Measurements from ENCODE around the gene PLEKHA3. TPM values are rescaled to one million over a fixed set of nuclear protein-coding genes. Genes with fewer than 3 reads are reported as not detected.
A peak's percentile ranks its signal among the peaks of the same experiment; 100 is the strongest.

The PLEKHA3 gene
- 10 to 100 TPM; 21.2 to 22.8 TPM for total RNA-seq
- 13.6 TPM for polyA plus RNA-seq (2013, experiment 1 of 2)
- 16.9 TPM for polyA plus RNA-seq (2013, experiment 2 of 2)
- long read RNA-seq, experiment 1, full-length matches to known transcripts, result 2 of 9 reads
- long read RNA-seq, experiment 1, partial matches to known transcripts, result 0 of 9 reads
- long read RNA-seq, experiment 1, other reads (novel, unspliced or antisense), result 7 of 9 reads
- long read RNA-seq, experiment 2, full-length matches to known transcripts, result 19 of 25 reads
- long read RNA-seq, experiment 2, partial matches to known transcripts, result 1 of 25 reads
- long read RNA-seq, experiment 2, other reads (novel, unspliced or antisense), result 5 of 25 reads
- long read RNA-seq, experiment 3, full-length matches to known transcripts, result 1 of 4 reads
- long read RNA-seq, experiment 3, partial matches to known transcripts, result 1 of 4 reads
- long read RNA-seq, experiment 3, other reads (novel, unspliced or antisense), result 2 of 4 reads
- long read RNA-seq, experiment 4, partial matches to known transcripts, result 1 of 3 reads
- long read RNA-seq, experiment 4, other reads (novel, unspliced or antisense), result 2 of 3 reads

- H3K4me3 ChIP-seq (ENCODE audit: low read length), result peak within 1 kb of the TSS; percentile 84
- Mint-ChIP-seq H3K4me3 (peak within 1 kb of the TSS; percentile 87), H3K27me3 (ENCODE audit: insufficient read depth) (peaks cover 3% of the 10 kb centered on the region), H3K9me3 (no peaks in the 10 kb centered on the region), H3K36me3 (ENCODE audit: low read depth) (no peaks in the 10 kb centered on the region), H3K4me1 (peaks cover 25% of the 10 kb centered on the region), H3K27ac (peak within 1 kb of the TSS; percentile 93)
- H3K9me3 ChIP-seq (ENCODE audit: control insufficient read depth, low read length), result no peaks in the 10 kb centered on the region
- H3K36me3 ChIP-seq (ENCODE audit: control insufficient read depth, insufficient read depth, low read length), result no peaks in the 10 kb centered on the region
- DNase-seq, result peak; percentile 96
- peak within 1 kb of the TSS; percentile 48 for H3K9ac ChIP-seq (ENCODE audit: extremely low read depth, low read length, poor library complexity, severe bottlenecking)
- peaks cover 3% of the 10 kb centered on the region for H3K4me1 ChIP-seq (ENCODE audit: control insufficient read depth, insufficient read depth, low read length)
- H3K27ac ChIP-seq (ENCODE audit: low read depth, low read length), result peak within 1 kb of the TSS; percentile 71
- no peak for TF ChIP-seq CTCF (conservative IDR thresholded peaks at IDR 0.05)
- WGBS, 2 experiments (ENCODE audit: insufficient coverage in 1 of 2, insufficient read length in 1 of 2), result 0 to 1% methylated on average over 24 to 92 of the region's 92 CpGs
- H3K27me3 ChIP-seq (ENCODE audit: control insufficient read depth, insufficient read depth, low read length, poor library complexity, severe bottlenecking), result no peaks in the 10 kb centered on the region
Measured at GRCh38 chr2:178480227-178481181, at the start of gene PLEKHA3. Gene PLEKHA3, plus strand, starts transcription at chr2:178480457. Its CDS starts 413 bp downstream, at chr2:178480870.

DNA sequence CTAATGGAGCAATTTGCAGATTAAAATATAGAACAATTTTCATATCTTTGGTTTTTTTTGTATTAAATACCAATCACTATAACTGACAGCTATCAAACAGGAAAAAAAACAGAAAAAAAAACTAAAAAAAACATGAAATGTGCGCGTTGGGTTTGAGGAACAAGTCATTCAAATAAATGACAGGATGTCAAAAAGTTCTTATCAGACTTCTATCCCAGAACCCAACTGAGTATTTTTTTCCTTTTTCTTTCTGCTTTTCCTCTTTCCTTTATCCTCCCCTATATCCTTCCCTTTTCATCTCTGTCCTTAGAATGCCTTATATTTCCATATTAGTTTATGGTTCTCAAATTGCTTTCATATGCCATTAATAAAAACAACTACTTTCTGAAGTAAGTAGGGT, 43.6 kb upstream of the PLEKHA3 start:
- Mint-ChIP-seq H3K4me3 (no peak overlapping the region), H3K27me3 (ENCODE audit: insufficient read depth) (no peaks in the 10 kb centered on the region), H3K27ac (no peak overlapping the region), H3K4me1 (no peaks in the 10 kb centered on the region), H3K9me3 (no peaks in the 10 kb centered on the region), H3K36me3 (ENCODE audit: low read depth) (peaks cover 73% of the 10 kb centered on the region)
- Histone ChIP-seq H3K36me3 (ENCODE audit: control insufficient read depth, insufficient read depth, low read length) (peaks cover 98% of the 10 kb centered on the region), H3K4me3 (ENCODE audit: low read length) (no peak overlapping the region), H3K9ac (ENCODE audit: extremely low read depth, low read length, poor library complexity, severe bottlenecking) (no peak overlapping the region), H3K9me3 (ENCODE audit: control insufficient read depth, low read length) (no peaks in the 10 kb centered on the region), H3K27ac (ENCODE audit: low read depth, low read length) (no peak overlapping the region), H3K4me1 (ENCODE audit: control insufficient read depth, insufficient read depth, low read length) (no peaks in the 10 kb centered on the region), H3K27me3 (ENCODE audit: control insufficient read depth, insufficient read depth, low read length, poor library complexity, severe bottlenecking) (no peaks in the 10 kb centered on the region)
- 98 to 100% methylated on average over 2 of the region's 2 CpGs for WGBS, 2 experiments (ENCODE audit: insufficient coverage in 1 of 2, insufficient read length in 1 of 2)
- TF ChIP-seq CTCF (conservative IDR thresholded peaks at IDR 0.05), result no peak
- no peak for DNase-seq

GRCh38 chr2:178441426-178441825, 38.8 kb upstream of the PLEKHA3 start:
- no peaks in the 10 kb centered on the region for H3K9me3 ChIP-seq (ENCODE audit: control insufficient read depth, low read length)
- no peaks in the 10 kb centered on the region for H3K27me3 ChIP-seq (ENCODE audit: control insufficient read depth, insufficient read depth, low read length, poor library complexity, severe bottlenecking)
- no peak overlapping the region for H3K27ac ChIP-seq (ENCODE audit: low read depth, low read length)
- Mint-ChIP-seq H3K36me3 (ENCODE audit: low read depth) (peaks cover 75% of the 10 kb centered on the region), H3K9me3 (no peaks in the 10 kb centered on the region), H3K27ac (no peak overlapping the region), H3K4me1 (no peaks in the 10 kb centered on the region), H3K4me3 (no peak overlapping the region), H3K27me3 (ENCODE audit: insufficient read depth) (no peaks in the 10 kb centered on the region)
- DNase-seq, result no peak
- H3K36me3 ChIP-seq (ENCODE audit: control insufficient read depth, insufficient read depth, low read length), result peaks cover 96% of the 10 kb centered on the region
- H3K4me3 ChIP-seq (ENCODE audit: low read length), result no peak overlapping the region
- TF ChIP-seq CTCF (conservative IDR thresholded peaks at IDR 0.05), result no peak
- H3K4me1 ChIP-seq (ENCODE audit: control insufficient read depth, insufficient read depth, low read length), result no peaks in the 10 kb centered on the region
- H3K9ac ChIP-seq (ENCODE audit: extremely low read depth, low read length, poor library complexity, severe bottlenecking), result no peak overlapping the region
- WGBS, 2 experiments (ENCODE audit: insufficient coverage in 1 of 2, insufficient read length in 1 of 2), result 97 to 100% methylated on average over 2 of the region's 2 CpGs

Data from endodermal cell (in vitro differentiated cells).